ENCODE measurements around the gene ERGIC1.
A peak's percentile ranks its signal among the peaks of the same experiment; 100 is the strongest.

ERGIC1 gene

GRCh38 chr5:172903790-172904189, 69.7 kb downstream of the ERGIC1 start:
- DNase-seq, result no peak

GRCh38 chr5:172904312-172904642, 70.2 kb downstream of the ERGIC1 start:
- DNase-seq, result no peak

GRCh38 chr5:172904643-172905345, 70.7 kb downstream of the ERGIC1 start:
- DNase-seq, result no peak

- no peak for DNase-seq
These were observed 71.5 kb downstream of the ERGIC1 start for GRCh38 chr5:172905346-172906140.

- DNase-seq, result no peak
These were observed 72.4 kb downstream of the ERGIC1 start for GRCh38 chr5:172906436-172906835.

GRCh38 chr5:172906888-172907287, 72.8 kb downstream of the ERGIC1 start:
- no peak for DNase-seq

- DNase-seq, result no peak
These were observed 73.6 kb downstream of the ERGIC1 start for GRCh38 chr5:172907657-172908056.

- DNase-seq, result no peak
These were observed 74.6 kb downstream of the ERGIC1 start for GRCh38 chr5:172908662-172909061.

GRCh38 chr5:172909931-172910502, 76.0 kb downstream of the ERGIC1 start:
- DNase-seq, result no peak

GRCh38 chr5:172910828-172911627, 77.0 kb downstream of the ERGIC1 start:
- DNase-seq, result peak; percentile 38

- no peak for DNase-seq
These were observed 77.5 kb downstream of the ERGIC1 start for GRCh38 chr5:172911628-172911880.

- DNase-seq, result no peak
These were observed 77.9 kb downstream of the ERGIC1 start for GRCh38 chr5:172911976-172912375.

- DNase-seq, result no peak
These were observed 79.2 kb downstream of the ERGIC1 start for GRCh38 chr5:172913117-172913850.

- DNase-seq, result no peak
These were observed 81.5 kb downstream of the ERGIC1 start for GRCh38 chr5:172915514-172915913.

GRCh38 chr5:172918421-172919371, 84.6 kb downstream of the ERGIC1 start:
- DNase-seq, result no peak

GRCh38 chr5:172919525-172920446, 85.7 kb downstream of the ERGIC1 start:
- DNase-seq, result no peak

- no peak for DNase-seq
These were observed 86.4 kb downstream of the ERGIC1 start for GRCh38 chr5:172920447-172920849.

- no peak for DNase-seq
These were observed 86.9 kb downstream of the ERGIC1 start for GRCh38 chr5:172920995-172921394.

GRCh38 chr5:172921906-172922305, 87.9 kb downstream of the ERGIC1 start:
- no peak for DNase-seq

GRCh38 chr5:172923539-172923938, 89.5 kb downstream of the ERGIC1 start:
- DNase-seq, result no peak

Data from RPMI8226 (cell line).